Raji (cell line): ENCODE results near the gene DLGAP4.

Source experiments
- POLR2A ChIP-seq: IDR thresholded peaks from 2 replicates; pipeline ENCODE4 v1.6.1; 2011; ENCODE audit warnings: low read depth, low read length, control low read depth; ENCODE audit not compliant: insufficient read depth

DLGAP4 gene

DNA sequence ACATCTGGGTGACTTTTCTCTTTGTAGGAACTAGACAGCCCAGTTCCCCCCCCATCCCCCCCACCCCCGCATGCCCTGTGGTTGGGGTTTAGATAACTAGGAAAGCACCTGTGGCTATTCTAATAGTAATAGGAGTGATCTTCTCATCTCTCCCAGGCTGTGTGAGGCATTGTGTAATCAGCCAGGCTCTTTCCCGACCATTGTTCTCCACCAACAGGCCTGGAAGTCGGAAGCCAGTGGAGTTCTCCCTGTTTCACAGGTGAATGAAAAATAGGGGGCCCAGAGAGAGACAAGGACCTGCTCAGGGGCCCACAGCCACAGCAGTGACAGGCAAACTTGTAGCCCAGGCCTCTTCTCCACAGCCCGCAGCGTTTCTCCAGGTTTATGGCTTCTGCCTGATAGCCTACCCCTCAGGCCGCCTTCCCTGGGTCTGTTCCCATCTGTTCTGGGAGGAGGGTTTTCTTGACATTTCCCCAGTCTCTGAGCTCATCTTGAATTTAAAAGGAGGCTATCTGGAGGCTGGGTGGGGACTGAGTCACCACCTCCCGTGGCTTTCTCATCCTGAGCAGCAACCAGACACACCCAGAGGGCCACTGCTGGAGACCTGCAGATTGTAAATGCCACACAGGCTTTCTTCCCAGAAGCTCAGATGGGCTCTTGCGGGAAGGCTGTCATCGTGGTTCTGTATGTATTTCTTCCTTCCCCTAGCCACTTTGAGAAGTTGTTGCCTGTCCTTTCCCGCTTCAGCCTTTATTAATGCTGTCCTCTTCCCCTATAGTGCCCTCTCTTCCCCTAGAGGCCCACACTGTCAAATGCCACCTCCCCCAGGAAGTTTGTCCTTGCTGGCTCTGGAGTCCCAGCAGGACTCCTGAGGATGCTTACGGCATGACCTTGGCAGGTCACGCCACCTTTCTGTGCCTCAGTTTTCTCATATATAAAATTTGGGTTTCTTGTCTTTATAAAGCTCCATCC is 159.3 kb downstream of the DLGAP4 start:
- no peak for TF ChIP-seq POLR2A

DNA sequence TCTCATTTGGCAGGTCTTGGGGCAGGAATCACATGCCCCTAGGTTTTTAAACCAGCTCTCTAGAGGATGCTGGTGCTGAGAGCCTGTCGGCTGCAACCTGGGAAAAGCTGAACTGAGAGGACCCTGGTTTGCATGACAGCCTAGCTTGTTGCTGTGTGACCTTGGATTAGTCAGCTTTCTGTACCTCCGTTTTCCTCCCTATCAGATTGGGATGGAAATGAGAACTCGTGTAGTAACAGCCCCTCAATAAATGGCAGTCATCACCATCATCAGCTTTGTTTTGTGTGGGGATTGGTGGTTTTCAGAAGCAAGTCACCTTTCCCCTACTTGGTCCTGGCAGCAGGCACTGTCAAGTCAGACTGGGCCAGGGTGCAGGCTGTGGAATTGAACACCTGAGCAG is 159.9 kb downstream of the DLGAP4 start:
- TF ChIP-seq POLR2A = no peak

DNA sequence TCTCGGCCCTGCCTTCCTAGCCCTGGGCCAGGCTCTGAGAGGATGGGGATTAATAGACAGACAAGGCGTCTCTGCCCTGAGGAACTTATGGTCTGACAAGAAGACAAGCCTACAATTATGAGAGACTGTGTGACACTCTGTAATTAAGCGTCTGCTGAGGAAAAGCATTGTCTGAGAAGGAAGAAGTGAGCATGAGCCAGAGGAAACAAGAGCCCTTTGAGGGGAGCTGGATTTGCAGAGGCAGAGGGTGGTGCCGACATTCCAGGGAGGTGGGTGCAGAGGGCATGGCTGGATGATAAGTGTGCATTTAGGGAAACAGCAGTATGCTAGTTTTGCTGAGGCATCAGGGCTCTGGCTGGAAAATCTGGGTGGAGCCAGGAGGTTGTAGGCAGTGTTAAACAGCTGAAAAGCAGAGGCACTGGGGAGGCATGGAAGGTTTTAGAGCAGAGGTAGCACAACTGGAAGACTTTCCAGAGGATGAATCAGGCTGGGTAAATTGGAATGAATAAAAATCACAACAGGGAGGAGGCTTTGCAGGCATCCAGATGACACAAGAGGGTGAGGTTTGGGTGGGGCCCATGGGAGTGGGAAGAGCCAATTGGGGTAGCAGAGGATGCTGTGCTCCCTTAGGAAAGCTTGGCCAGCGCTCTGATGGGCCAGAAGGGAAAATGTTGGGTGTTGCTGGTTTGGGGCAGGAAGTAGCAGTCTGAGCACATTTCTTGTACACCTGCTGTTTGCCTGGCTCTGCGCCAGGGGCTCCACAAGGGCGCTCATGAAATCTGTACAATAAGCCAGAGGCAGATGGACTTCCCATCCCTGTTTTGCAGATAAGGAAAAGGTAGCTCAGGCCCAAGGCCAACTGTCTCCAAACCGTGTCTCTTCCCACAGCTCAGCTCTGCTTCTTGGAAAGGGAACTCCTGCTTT is 161.2 kb downstream of the DLGAP4 start:
- TF ChIP-seq POLR2A = no peak

DNA sequence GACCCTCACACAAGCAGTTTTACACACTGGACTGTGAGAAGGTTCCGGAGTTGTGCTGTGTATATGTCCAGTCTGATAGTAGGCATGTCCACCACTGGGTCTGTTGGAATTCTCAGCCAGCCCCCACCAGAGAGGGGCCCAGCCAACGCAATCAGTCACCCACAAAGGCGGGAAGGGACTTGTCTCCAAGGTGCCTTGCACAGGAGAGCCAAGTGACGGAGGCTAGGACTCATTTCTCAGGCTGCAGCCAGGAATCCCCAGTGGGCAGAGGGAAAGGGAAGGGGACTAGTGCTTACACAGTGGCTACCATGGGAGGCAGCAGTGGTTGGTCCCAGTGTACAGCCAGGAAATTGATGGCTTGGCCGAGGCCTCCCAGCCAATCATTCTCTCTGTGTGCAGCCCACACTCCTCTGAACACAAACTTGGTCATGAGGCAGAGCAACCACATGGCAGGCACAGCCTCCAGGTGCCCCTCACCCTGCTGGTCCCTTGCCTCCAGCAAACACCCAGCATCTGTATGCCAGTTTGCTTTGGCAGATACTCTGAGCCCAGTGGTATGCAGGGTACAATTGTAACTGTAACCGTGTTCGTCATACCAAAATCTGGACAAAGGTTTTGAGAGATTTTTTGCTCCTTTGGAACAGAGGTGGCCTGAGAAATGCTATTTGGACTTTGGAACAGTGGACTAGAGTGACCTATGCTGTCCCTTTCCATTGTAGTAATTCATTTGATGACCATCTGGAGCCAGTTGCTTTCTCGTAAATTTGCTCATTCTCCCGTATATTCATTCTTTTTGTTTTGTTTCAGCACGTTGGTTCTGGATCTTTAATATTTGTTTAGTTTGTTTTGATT is 162.2 kb downstream of the DLGAP4 start:
- TF ChIP-seq POLR2A = 0 out of 2 replicates have a peak, but pooled peaks have one; percentile 23

DNA sequence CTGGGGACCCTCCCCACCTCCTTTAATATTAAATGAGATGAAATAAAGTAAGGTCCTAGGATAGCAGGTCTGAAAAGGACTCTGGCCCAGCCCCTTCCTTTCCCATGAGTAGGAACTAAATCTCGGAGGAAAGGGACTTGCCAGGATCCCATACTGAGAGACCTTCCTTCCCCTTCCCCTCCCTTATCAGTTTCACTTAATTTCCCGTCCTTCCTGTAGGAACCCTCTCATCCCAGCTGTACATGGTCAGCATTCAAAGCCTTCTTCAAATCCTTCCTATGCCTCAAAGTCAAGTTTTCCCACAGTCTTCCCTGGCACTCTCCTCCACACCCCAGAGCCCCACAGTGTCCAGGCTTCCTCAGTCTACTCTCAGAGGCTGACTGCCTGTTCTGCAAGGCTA is 163.8 kb downstream of the DLGAP4 start:
- no peak for TF ChIP-seq POLR2A

DNA sequence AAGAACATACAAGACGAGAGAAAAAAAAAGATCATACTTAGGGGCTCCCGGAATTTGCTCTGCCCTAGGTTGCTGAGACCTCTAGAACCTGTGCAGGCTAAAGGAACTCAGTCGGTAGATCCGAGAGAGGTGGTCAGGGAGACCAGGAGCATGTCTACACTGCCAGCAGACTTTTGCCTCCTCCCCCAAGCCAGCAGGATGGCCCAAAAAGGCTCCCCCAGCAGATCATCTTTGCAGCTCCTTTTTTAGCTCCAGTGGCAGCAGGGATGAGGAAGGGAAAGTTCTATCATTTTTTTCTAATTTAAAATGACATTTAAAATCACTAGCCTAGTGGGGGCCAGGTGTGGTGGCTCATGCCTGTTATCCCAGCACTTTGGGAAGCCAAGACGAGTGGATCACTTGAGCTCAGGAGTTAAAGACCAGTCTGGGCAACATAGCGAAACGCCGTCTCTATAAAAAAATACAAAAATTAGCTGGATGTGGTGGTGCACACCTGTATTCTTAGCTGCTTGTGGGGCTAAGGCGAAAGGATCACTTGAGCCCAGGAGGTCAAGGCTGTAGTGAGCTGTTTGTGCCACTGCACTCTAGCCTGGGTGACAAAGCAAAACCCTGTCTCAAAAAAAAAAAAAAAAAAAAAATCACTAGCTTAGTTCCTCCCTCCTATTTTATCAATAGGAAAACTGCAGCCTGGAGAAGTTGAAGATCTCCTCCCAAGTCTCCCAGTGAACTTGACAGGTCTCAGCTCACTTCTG is 165.9 kb downstream of the DLGAP4 start:
- no peak for TF ChIP-seq POLR2A

DNA sequence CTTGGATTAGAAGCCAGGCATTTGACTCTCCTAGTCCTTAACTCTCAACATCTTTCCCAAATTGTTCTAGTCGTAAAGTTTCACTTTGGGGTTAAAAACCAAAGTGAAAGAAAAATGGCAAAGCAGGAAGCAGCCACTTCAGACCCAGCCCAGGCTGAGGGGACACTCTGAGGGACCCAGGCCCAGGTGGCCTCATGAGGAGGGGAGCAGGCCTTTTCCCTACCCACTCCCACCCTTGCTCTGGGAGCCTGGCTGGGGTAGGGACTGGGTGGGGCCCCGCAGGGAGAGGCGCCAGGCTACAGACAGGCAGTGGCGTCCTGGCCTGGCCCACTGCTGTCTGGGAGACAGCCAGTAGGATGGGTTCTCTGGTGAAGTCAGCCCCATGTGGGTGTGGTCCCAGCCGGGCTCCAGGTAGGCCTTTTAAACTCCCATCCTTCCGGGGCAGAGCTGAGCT is 166.5 kb downstream of the DLGAP4 start:
- no peak for TF ChIP-seq POLR2A

DNA sequence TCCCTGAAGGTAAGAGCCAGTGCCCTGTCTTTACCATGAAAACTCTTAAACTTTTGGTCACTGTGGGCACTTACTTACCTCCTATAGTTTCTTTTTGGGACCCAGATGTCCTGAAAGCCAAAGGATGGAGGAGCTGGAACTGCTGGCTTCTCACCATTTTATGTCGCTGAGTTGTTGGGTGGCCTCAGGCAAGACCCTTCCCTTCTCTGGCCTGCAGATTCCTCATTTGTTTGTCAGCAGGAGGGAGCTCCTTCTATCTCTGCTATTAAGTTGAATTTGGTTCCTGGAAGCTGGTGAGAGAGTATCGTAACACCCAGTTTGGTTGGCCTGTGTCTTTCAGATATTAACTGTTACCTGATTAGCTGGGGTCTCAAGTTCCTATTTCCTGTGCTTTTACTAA is 167.0 kb downstream of the DLGAP4 start:
- TF ChIP-seq POLR2A = no peak

DNA sequence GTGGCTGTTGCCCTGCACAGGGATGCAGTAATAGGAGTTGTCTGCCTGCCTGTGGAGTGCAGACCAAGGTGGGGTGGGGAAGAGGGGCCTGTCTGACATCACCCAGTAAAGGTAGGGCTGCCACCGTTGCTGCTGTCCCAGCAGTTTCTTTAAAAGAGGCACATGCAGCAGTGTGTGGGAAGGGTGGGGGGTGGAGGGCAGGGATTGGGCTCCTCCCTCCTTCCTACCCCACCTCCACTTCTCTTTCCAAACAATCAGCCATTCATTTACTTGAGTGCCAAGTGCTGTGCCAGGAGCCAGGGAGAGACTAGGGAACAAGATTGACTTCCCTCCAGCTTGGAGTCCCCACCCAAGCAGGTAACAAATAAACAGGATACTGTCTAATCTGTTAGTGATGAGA is 168.4 kb downstream of the DLGAP4 start:
- no peak for TF ChIP-seq POLR2A

DNA sequence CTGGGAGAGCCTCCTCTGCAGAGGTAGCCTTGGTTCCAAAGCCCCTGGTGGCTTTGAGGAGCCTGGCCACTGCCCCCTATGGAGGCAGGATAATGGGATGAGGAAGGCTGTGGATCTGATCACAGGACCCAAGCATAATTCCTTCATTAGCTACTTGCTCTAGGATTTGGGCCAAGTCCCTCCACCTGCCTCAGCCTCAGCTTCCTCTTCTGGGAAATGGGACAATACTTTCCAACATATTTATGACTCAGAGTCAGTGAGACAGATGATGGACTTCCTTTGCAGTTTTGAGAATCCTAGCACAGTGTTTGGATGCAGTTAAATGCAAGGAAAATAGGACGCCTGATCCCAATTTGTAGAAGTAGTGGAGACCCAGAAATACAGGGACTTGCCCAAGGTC is 171.3 kb downstream of the DLGAP4 start:
- no peak for TF ChIP-seq POLR2A

DNA sequence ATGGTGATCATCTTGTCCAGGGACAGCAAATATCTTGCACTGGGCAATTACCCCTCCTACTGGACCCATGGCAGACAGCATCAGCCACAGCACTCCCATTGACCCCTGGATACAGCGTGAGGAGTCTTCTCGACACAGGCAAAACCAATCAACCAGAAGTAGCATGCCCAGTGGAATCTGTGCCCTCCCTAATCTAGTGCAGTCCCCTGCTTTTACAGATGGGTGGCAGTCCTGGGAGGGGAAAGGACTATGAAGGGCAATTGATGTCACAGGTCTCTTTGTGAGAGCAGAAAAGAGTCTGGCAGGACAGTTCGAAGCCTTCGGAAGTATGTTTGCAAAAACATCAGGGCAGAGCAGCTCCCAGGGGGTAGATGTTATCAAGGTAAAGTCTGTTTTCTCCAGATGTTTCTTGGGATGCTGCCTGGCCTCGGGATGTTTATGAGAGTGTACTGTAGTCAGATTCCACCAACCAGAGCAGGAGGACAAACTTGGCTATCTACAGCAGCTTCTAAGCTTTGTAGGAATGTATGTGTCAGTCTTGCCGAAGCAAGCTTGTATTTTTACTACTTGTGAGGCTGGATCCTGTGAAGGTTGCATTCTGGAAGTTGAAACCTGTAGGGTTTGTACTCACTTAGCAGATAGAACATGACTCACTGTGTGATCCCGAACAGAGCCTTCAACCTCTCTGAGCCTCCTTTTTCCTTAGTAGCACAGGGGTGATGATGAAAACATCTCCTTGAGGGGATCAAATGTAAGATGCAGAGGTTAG is 172.2 kb downstream of the DLGAP4 start:
- no peak for TF ChIP-seq POLR2A

DNA sequence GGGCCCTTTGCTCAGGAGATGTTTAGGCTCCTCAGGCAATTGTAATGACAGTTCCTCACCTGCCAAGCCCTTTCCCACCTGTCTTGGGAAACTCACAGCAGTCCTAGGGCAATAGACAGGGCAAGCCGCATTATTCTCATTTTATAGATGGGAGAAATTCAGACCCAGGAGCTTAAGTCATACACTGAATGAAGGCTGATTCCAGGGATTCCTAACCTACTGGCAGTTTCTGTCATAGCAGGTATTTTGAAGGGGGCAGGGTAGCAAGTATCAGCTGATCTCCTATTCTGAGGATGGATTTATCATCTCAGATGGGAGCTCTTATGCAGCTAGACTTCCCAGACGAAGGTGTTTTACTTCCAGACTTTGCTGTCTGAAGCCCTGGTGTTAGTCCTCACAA is 173.8 kb downstream of the DLGAP4 start:
- no peak for TF ChIP-seq POLR2A

DNA sequence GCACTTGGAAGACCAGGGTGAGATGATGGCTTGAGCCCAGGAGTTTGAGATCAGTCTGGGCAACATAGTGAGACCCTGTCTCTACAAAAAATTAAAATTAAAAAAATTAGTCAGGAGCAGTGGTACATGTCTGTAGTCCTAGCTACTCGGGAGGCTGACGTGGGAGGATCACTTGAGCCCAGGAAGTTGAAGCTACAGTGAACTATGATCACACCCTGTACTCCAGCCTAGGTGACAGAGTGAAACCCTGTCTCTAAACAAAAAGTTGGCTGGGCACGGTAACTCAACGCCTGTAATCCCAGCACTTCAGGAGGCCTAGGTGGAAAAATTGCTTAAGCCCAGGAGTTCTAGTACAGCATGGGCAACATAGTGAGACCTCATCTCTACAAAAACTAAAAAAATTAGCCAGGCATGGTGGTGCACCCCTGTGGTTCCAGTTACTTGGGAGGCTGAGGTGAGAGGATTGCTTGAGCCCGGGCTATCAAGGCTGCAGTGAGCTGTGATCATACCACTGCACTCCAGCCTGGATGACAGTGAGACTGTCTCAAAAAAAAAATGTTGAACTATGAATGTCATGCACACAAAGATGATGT is 174.4 kb downstream of the DLGAP4 start:
- TF ChIP-seq POLR2A = no peak

DNA sequence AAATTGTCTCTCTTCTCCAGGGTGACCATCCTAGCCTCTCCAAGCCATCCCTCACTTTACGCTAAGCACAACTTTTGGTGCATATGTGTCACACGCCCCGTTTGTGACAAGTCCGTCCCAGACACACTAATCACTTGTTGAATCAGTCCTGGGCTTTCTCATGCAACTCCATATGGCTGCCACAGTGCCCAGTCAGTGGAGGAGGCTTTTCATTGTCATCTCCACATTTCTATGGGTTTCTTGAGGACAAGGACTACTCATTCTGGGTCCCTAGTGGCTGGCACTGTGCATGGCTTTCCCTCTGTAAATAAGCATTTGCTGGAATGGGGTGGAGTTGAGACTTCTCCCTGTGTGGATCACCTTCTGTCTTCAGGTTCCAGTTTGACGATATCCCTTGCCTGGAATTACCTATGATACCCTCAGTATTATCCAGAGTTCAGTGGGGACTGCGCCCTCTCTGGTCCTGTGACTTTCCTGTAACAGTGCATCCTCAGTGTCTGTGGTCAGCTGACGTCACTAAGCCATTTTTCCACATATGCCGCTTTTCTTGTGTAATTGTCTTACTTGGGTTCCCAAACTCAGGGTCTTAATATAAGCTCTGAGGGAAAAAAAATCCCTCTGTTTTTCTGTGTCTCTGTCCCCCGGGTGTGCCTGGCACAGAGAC is 175.4 kb downstream of the DLGAP4 start:
- no peak for TF ChIP-seq POLR2A
